IPS DF 6.9 (cell line): ENCODE results near the gene MRPL33.
A peak's percentile ranks its signal among the peaks of the same experiment; 100 is the strongest.
"Not testable (repeated sequence)": the region's sequence is repeated elsewhere in the genome, so short reads cannot be mapped to it uniquely, and the experiment has no call there.

Experiments used
- DNase-seq: peaks from one replicate; pipeline ENCODE4 v3.0.0-alpha.2; 2013; ENCODE audit warnings: low read depth, low spot score
- H3K27ac ChIP-seq: one replicate; pipeline ENCODE4 v1.5.1; 2013; ENCODE audit warnings: low read length, control low read depth
- H3K27me3 ChIP-seq: 2 replicates; pipeline ENCODE4 v1.6.1; 2013; ENCODE audit warnings: mild to moderate bottlenecking, low read length; ENCODE audit not compliant: control insufficient read depth, insufficient read depth
- H3K36me3 ChIP-seq: 2 replicates; pipeline ENCODE4 v1.6.1; 2013; ENCODE audit warnings: low read length; ENCODE audit not compliant: control insufficient read depth, insufficient read depth
- H3K4me1 ChIP-seq: 2 replicates; pipeline ENCODE4 v1.6.1; 2013; ENCODE audit warnings: low read length; ENCODE audit not compliant: control insufficient read depth, insufficient read depth
- H3K4me3 ChIP-seq: 2 replicates; pipeline ENCODE4 v1.5.1; 2013; ENCODE audit warnings: mild to moderate bottlenecking, low read length
- H3K9me3 ChIP-seq: 2 replicates; pipeline ENCODE4 v1.6.1; 2013; ENCODE audit warnings: low read length, inconsistent platforms; ENCODE audit not compliant: control insufficient read depth, insufficient read depth
- WGBS: extraction: QIAGEN DNeasy Blood & Tissue Kit; methylation state at CpG from one replicate; pipeline ENCODE4 v1.1.7; 2013; ENCODE audit warnings: mixed read lengths, missing lambda C conversion rate; ENCODE audit not compliant: insufficient read length, insufficient coverage; 5-methylcytosine and 5-hydroxymethylcytosine counted together

The MRPL33 gene

DNA sequence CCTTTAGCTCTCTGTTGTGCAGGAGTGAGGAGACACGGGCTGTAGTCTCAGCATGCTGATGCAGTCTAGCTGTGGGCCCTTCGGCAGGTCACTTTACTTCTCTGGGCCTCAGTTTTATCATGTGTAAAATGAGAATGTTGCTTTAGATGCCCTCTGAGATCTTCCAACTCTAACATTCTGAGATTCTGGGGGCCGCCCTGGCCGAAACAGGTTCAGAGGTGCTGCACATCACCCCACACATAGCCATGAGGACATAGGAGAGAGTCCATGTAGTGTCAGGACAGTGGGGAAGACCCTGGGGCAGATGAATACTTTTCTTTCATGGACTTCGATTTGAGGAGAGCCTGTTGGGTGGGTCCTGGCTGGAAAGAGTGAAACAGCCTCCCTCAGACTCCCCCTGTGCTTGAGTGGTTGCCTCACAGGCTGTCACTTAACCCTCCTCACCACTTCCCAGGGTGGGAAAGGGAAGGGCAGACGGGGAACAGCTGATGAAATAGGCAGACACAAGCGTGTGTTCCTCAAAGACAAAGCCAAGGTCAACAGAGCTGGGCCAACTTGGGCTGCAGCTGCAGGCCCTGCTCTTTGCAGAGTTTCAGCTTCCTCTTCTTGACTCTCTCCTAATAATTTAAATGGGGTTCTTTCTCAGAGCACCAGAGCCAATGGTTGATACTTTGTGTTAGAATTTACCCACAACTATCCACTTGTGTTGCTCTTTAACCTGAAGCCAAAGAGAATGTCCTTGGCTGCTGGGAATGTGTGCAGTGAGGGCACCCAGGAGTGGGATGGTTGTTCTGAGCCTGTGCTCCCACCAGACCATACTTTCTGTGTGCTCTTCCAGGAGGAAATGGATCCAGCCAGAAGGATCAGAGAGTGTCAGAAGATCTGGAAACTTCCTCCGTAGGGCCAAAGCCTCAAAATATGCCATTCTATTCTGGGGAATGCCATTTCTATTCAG, 14.7 kb upstream of the MRPL33 start:
- no peak overlapping the region for H3K27ac ChIP-seq
- DNase-seq, result no peak
- H3K9me3 ChIP-seq, result no peaks in the 10 kb centered on the region
- WGBS, result no CpG with 5 or more reads among the region's 8 CpGs
- peaks cover 4% of the 10 kb centered on the region; the same call in 1 of the 2 replicates for H3K4me1 ChIP-seq
- no peaks in the 10 kb centered on the region; the same call in 1 of the 2 replicates for H3K36me3 ChIP-seq
- H3K27me3 ChIP-seq, result no peaks in the 10 kb centered on the region
- H3K4me3 ChIP-seq, result no peak overlapping the region

- no peak for DNase-seq
- H3K4me3 ChIP-seq, result no peak overlapping the region
- no peaks in the 10 kb centered on the region for H3K4me1 ChIP-seq
These were observed 8.3 kb upstream of the MRPL33 start for GRCh38 chr2:27762951-27763906.

DNA sequence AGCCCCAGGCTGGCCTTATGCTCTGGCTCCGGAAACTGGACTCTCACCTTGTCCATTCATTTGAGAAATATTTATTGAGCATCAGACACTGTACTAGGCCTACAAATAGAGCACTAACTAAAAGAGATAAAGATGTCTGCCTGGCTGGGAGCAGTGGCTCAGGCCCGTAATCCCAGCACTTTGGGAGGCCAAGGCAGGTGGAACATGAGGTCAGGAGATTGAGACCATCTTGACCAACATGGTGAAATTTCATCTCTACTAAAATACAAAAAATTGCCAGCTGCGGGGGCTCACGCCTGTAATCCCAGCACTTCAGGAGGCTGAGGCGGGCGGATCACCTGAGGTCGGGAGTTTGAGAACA, 7.6 kb upstream of the MRPL33 start:
- no peaks in the 10 kb centered on the region for H3K4me1 ChIP-seq
- WGBS, result no CpG with 5 or more reads among the region's 7 CpGs
- no peak overlapping the region for H3K4me3 ChIP-seq
- H3K36me3 ChIP-seq, result no peaks in the 10 kb centered on the region
- H3K27me3 ChIP-seq, result no peaks in the 10 kb centered on the region
- H3K27ac ChIP-seq, result no peak overlapping the region
- DNase-seq, result no peak
- no peaks in the 10 kb centered on the region for H3K9me3 ChIP-seq

More at GRCh38 chr2:27762951-27763906, 8.3 kb upstream of the MRPL33 start:
- no peaks in the 10 kb centered on the region for H3K27me3 ChIP-seq
- WGBS, result no CpG with 5 or more reads among the region's 3 CpGs
- H3K27ac ChIP-seq, result no peak overlapping the region
- no peaks in the 10 kb centered on the region for H3K9me3 ChIP-seq
- H3K36me3 ChIP-seq, result no peaks in the 10 kb centered on the region

GRCh38 chr2:27764526-27764925, 7.0 kb upstream of the MRPL33 start:
- not testable (repeated sequence) for H3K27me3 ChIP-seq, DNase-seq, H3K9me3 ChIP-seq, H3K4me3 ChIP-seq, H3K36me3 ChIP-seq, H3K27ac ChIP-seq, H3K4me1 ChIP-seq
- WGBS, result no CpG with 5 or more reads among the region's 3 CpGs

DNA sequence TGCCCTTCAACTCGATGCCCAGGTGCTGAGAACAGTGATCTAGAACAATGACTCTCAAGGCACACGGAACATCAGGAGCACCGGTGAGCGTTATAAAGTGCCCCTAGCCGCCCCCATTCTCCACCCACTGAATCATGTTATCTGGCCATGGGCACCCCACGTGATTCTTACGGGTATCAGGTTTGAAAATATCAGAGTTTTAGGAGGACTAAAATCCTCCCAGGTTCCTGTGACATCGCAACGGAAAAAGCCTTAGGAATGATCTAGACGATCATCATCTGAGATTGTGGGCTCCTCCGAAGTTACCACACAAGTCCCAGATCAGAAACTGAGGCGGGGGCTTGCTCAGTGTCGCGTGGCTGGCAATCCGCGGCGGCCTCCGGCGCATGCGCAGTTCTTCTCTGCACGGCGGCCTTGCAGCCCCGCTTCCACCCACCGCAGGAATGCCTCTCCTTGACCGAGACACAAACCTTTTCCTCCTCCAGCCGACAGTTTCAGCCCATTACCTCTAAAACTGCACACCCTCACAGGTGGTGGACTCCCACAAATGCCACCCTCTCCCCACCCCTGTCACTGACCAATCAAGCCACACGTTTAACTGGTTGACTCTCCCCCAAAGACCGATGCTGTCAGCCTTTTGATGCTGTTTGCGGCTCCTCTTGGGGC, 5.8 kb upstream of the MRPL33 start:
- no peak overlapping the region for H3K27ac ChIP-seq

GRCh38 chr2:27766287-27766661, 5.2 kb upstream of the MRPL33 start:
- no CpG with 5 or more reads among the region's 2 CpGs for WGBS
- no peak overlapping the region for H3K27ac ChIP-seq
- no peaks in the 10 kb centered on the region for H3K4me1 ChIP-seq
- no peak for DNase-seq
- H3K36me3 ChIP-seq, result no peaks in the 10 kb centered on the region
- H3K4me3 ChIP-seq, result no peak overlapping the region
- H3K9me3 ChIP-seq, result no peaks in the 10 kb centered on the region
- no peaks in the 10 kb centered on the region for H3K27me3 ChIP-seq

More for the DNA sequence above, 5.8 kb upstream of the MRPL33 start:
- H3K4me3 ChIP-seq, result no peak overlapping the region
- no peaks in the 10 kb centered on the region for H3K27me3 ChIP-seq
- no peak for DNase-seq
- no peaks in the 10 kb centered on the region for H3K9me3 ChIP-seq
- H3K36me3 ChIP-seq, result no peaks in the 10 kb centered on the region
- no peaks in the 10 kb centered on the region for H3K4me1 ChIP-seq
- WGBS, result no CpG with 5 or more reads among the region's 29 CpGs

GRCh38 chr2:27771202-27771547, 344 bp upstream of the MRPL33 start:
- Histone ChIP-seq H3K9me3 (no peaks in the 10 kb centered on the region), H3K36me3 (peaks cover 3% of the 10 kb centered on the region; the same call in 1 of the 2 replicates), H3K27ac (no peak overlapping the region), H3K27me3 (no peaks in the 10 kb centered on the region), H3K4me1 (no peaks in the 10 kb centered on the region), H3K4me3 (peak overlapping the region; percentile 87; the same call in 1 of the 2 replicates)
- no peak for DNase-seq
- WGBS, result no CpG with 5 or more reads among the region's 13 CpGs

GRCh38 chr2:27772804-27773203, 1.3 kb downstream of the MRPL33 start:
- no CpG with 5 or more reads among the region's 2 CpGs for WGBS
- peaks cover 3% of the 10 kb centered on the region; the same call in 1 of the 2 replicates for H3K36me3 ChIP-seq
- H3K27ac ChIP-seq, result no peak overlapping the region
- H3K9me3 ChIP-seq, result no peaks in the 10 kb centered on the region
- H3K27me3 ChIP-seq, result no peaks in the 10 kb centered on the region
- DNase-seq, result no peak
- no peaks in the 10 kb centered on the region for H3K4me1 ChIP-seq
- H3K4me3 ChIP-seq, result no peak overlapping the region

DNA sequence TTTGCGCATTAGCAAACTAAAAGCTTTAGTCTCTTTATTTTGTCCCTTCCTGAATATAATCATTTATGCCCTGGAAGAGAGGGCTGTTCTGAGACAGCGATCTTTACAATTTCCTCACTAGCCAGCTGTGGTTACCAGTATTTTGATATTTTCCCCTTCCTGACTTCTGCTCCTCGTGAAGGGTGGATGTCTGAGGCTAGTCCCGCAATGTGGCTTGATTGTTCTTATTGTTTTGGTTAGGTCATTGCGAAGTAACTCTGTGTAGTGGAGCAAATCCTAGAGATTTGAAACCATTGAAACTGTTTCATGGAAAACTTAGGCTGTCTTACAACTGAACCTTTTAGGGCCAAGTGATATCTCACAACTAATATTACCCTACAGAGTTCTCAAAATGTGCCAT, 2.4 kb downstream of the MRPL33 start:
- DNase-seq, result no peak
- no peak overlapping the region for H3K4me3 ChIP-seq
- peaks cover 3% of the 10 kb centered on the region; the same call in 1 of the 2 replicates for H3K36me3 ChIP-seq

GRCh38 chr2:27776097-27776496, 4.6 kb downstream of the MRPL33 start:
- Histone ChIP-seq H3K9me3 (no peaks in the 10 kb centered on the region), H3K27ac (no peak overlapping the region), H3K4me1 (no peaks in the 10 kb centered on the region), H3K4me3 (no peak overlapping the region), H3K36me3 (peaks cover 3% of the 10 kb centered on the region; the same call in 1 of the 2 replicates), H3K27me3 (no peaks in the 10 kb centered on the region)
- WGBS, result 100% methylated on average over 2 of the region's 8 CpGs
- no peak for DNase-seq

More for the DNA sequence above, 2.4 kb downstream of the MRPL33 start:
- Histone ChIP-seq H3K27ac (no peak overlapping the region), H3K27me3 (no peaks in the 10 kb centered on the region), H3K9me3 (no peaks in the 10 kb centered on the region), H3K4me1 (no peaks in the 10 kb centered on the region)
- WGBS, result no CpG with 5 or more reads among the region's 5 CpGs
